KOPT-K1 (cell line): ENCODE data around the gene KAZN.

Experiments
- H3K27ac ChIP-seq: fragments of 200-600 bp; sonication (generic); 2 replicates; pipeline ENCODE4 v1.5.1; 2016; ENCODE audit warnings: antibody characterized with exemption, mild to moderate bottlenecking, low read depth, low read length; ENCODE audit not compliant: poor library complexity, severe bottlenecking
- H3K36me3 ChIP-seq: fragments of 200-600 bp; sonication (generic); 2 replicates; pipeline ENCODE4 v1.5.1; 2017; ENCODE audit warnings: antibody characterized with exemption, mild to moderate bottlenecking, low read length, moderate library complexity; ENCODE audit not compliant: insufficient read depth
- H3K9me3 ChIP-seq: fragments of 200-600 bp; sonication (generic); 2 replicates; pipeline ENCODE4 v1.5.1; 2017; ENCODE audit warnings: antibody characterized with exemption, low read length, mild to moderate bottlenecking; ENCODE audit not compliant: insufficient read depth, poor library complexity, severe bottlenecking

Gene KAZN

GRCh38 chr1:14941864-14942263 is 343.4 kb downstream of the KAZN start:
- no peak overlapping the region for H3K27ac ChIP-seq

GRCh38 chr1:14944471-14944985 is 346.0 kb downstream of the KAZN start:
- no peaks in the 10 kb centered on the region for H3K9me3 ChIP-seq
- H3K27ac ChIP-seq: no peak overlapping the region
- no peaks in the 10 kb centered on the region for H3K36me3 ChIP-seq

More at GRCh38 chr1:14941864-14942263, 343.4 kb downstream of the KAZN start:
- Histone ChIP-seq H3K36me3 (no peaks in the 10 kb centered on the region), H3K9me3 (no peaks in the 10 kb centered on the region)

GRCh38 chr1:14945132-14946010 is 346.9 kb downstream of the KAZN start:
- H3K27ac ChIP-seq: no peak overlapping the region
- H3K36me3 ChIP-seq: no peaks in the 10 kb centered on the region
- H3K9me3 ChIP-seq: no peaks in the 10 kb centered on the region

GRCh38 chr1:14946011-14946359 is 347.5 kb downstream of the KAZN start:
- Histone ChIP-seq H3K9me3 (no peaks in the 10 kb centered on the region), H3K27ac (no peak overlapping the region), H3K36me3 (no peaks in the 10 kb centered on the region)

GRCh38 chr1:14946684-14947238 is 348.3 kb downstream of the KAZN start:
- Histone ChIP-seq H3K9me3 (no peaks in the 10 kb centered on the region), H3K27ac (no peak overlapping the region), H3K36me3 (no peaks in the 10 kb centered on the region)

- Histone ChIP-seq H3K27ac (no peak overlapping the region), H3K36me3 (no peaks in the 10 kb centered on the region), H3K9me3 (no peaks in the 10 kb centered on the region)
These were observed 348.9 kb downstream of the KAZN start for GRCh38 chr1:14947421-14947820.

GRCh38 chr1:14948112-14948652 is 349.7 kb downstream of the KAZN start:
- Histone ChIP-seq H3K36me3 (no peaks in the 10 kb centered on the region), H3K9me3 (no peaks in the 10 kb centered on the region), H3K27ac (no peak overlapping the region)

- Histone ChIP-seq H3K9me3 (no peaks in the 10 kb centered on the region), H3K36me3 (no peaks in the 10 kb centered on the region), H3K27ac (no peak overlapping the region)
These were observed 350.9 kb downstream of the KAZN start for GRCh38 chr1:14949270-14949835.

- H3K27ac ChIP-seq: no peak overlapping the region
- H3K9me3 ChIP-seq: no peaks in the 10 kb centered on the region
- no peaks in the 10 kb centered on the region for H3K36me3 ChIP-seq
These were observed 351.6 kb downstream of the KAZN start for GRCh38 chr1:14949836-14950713.

GRCh38 chr1:14951766-14952165 is 353.3 kb downstream of the KAZN start:
- Histone ChIP-seq H3K9me3 (no peaks in the 10 kb centered on the region), H3K27ac (no peak overlapping the region), H3K36me3 (no peaks in the 10 kb centered on the region)

GRCh38 chr1:14952626-14953314 is 354.3 kb downstream of the KAZN start:
- H3K27ac ChIP-seq: no peak overlapping the region
- H3K36me3 ChIP-seq: no peaks in the 10 kb centered on the region
- H3K9me3 ChIP-seq: no peaks in the 10 kb centered on the region

- no peak overlapping the region for H3K27ac ChIP-seq
- no peaks in the 10 kb centered on the region for H3K36me3 ChIP-seq
- H3K9me3 ChIP-seq: no peaks in the 10 kb centered on the region
These were observed 355.7 kb downstream of the KAZN start for GRCh38 chr1:14954210-14954609.

GRCh38 chr1:14954930-14955329 is 356.4 kb downstream of the KAZN start:
- Histone ChIP-seq H3K36me3 (no peaks in the 10 kb centered on the region), H3K9me3 (no peaks in the 10 kb centered on the region), H3K27ac (no peak overlapping the region)

- no peak overlapping the region for H3K27ac ChIP-seq
- no peaks in the 10 kb centered on the region for H3K36me3 ChIP-seq
- H3K9me3 ChIP-seq: no peaks in the 10 kb centered on the region
These were observed 356.9 kb downstream of the KAZN start for GRCh38 chr1:14955402-14955801.
